HepG2 (cell line): ENCODE data around the gene PRPSAP1. TPM values are rescaled to one million over a fixed set of nuclear protein-coding genes. Genes with fewer than 3 reads are reported as not detected.
A peak's percentile ranks its signal among the peaks of the same experiment; 100 is the strongest.

ENCODE experiments used
- DNMT1 ChIP-seq: sonication (generic); formaldehyde crosslinking; IDR thresholded peaks from 2 replicates; pipeline ENCODE4 v1.5.1; 2020; ENCODE audit warnings: mild to moderate bottlenecking, missing genetic modification reagents
- HNF1A ChIP-seq, 2 experiments: sonication (generic) in 1 of 2; formaldehyde crosslinking in 1 of 2; IDR thresholded peaks; 2 replicates each; pipeline versions ENCODE4 v1.4.0 to v1.6.1; 2016 to 2020; ENCODE audit warnings: borderline replicate concordance in 1 of 2, low read depth in 1 of 2, mild to moderate bottlenecking in 1 of 2, missing genetic modification reagents in 1 of 2
- IRF2 ChIP-seq: IDR thresholded peaks from 2 replicates; pipeline ENCODE4 v1.6.1; 2018; ENCODE audit warnings: missing genetic modification reagents, missing compliant biosample characterization
- JARID2 ChIP-seq: sonication (generic); formaldehyde crosslinking; IDR thresholded peaks from 2 replicates; pipeline ENCODE4 v1.8.1; 2023; ENCODE audit warnings: missing genetic modification reagents, inconsistent platforms; ENCODE audit not compliant: insufficient replicate concordance
- NFKB2 ChIP-seq: sonication (generic); formaldehyde crosslinking; IDR thresholded peaks from 2 replicates; pipeline ENCODE4 v1.4.0; 2020; ENCODE audit warnings: missing genetic modification reagents, borderline replicate concordance
- RELA ChIP-seq: sonication (generic); formaldehyde crosslinking; IDR thresholded peaks from 2 replicates; pipeline ENCODE4 v1.4.0; 2020; ENCODE audit warnings: missing genetic modification reagents
- SIN3A ChIP-seq: IDR thresholded peaks from 2 replicates; pipeline ENCODE4 v1.6.1; 2011; ENCODE audit warnings: low read depth, mild to moderate bottlenecking, control low read depth, low read length, borderline replicate concordance
- TEAD3 ChIP-seq: optimal IDR thresholded peaks from 2 replicates; pipeline ENCODE3; 2016; ENCODE audit warnings: borderline replicate concordance
- XBP1 ChIP-seq: sonication (generic); formaldehyde crosslinking; IDR thresholded peaks from 2 replicates; pipeline ENCODE4 v1.5.0; 2020; ENCODE audit warnings: missing genetic modification reagents
- XRCC5 ChIP-seq: fragments of 200-400 bp; formaldehyde crosslinking; optimal IDR thresholded peaks from 2 replicates; pipeline ENCODE3; 2017; ENCODE audit warnings: mild to moderate bottlenecking, low read length
- ZBTB43 ChIP-seq: sonication (generic); formaldehyde crosslinking; conservative IDR thresholded peaks from 2 replicates; pipeline ENCODE4 v1.4.0; 2020; ENCODE audit warnings: missing genetic modification reagents
- ZFP91 ChIP-seq: sonication (generic); formaldehyde crosslinking; IDR thresholded peaks from 2 replicates; pipeline ENCODE4 v1.9.0; 2022; ENCODE audit warnings: missing genetic modification reagents, mild to moderate bottlenecking, borderline replicate concordance
- ZKSCAN5 ChIP-seq: sonication (generic); formaldehyde crosslinking; IDR thresholded peaks from 2 replicates; pipeline ENCODE4 v1.5.1; 2020; ENCODE audit warnings: mild to moderate bottlenecking, missing genetic modification reagents
- ZNF143 ChIP-seq: sonication (generic); formaldehyde crosslinking; IDR thresholded peaks from 2 replicates; pipeline ENCODE4 v1.4.0; 2020; ENCODE audit warnings: missing genetic modification reagents
- ZNF574 ChIP-seq: sonication (generic); formaldehyde crosslinking; IDR thresholded peaks from 2 replicates; pipeline ENCODE4 v1.4.0; 2020; ENCODE audit warnings: missing genetic modification reagents
- ZNF660 ChIP-seq: sonication (generic); formaldehyde crosslinking; IDR thresholded peaks from 2 replicates; pipeline ENCODE4 v1.5.1; 2020; ENCODE audit warnings: mild to moderate bottlenecking, low read depth, missing genetic modification reagents, borderline replicate concordance
- ZNF7 ChIP-seq: IDR thresholded peaks from 2 replicates; pipeline ENCODE4 v1.6.1; 2016; ENCODE audit warnings: missing biosample characterization, missing genetic modification reagents
- polyA plus RNA-seq, 8 experiments: library from polyadenylated mRNA; depleted of rRNA in 3 of 8; stranded (reverse) in 7 of 8; unstranded in 1 of 8; fragments of >200 nt; fragmentation: Illumina TruSeq in 4 of 8; extraction: Trizol in 4 of 8; gene quantifications; 2 replicates each; pipeline versions ENCODE4 v1.2.1 to v1.2.3, GENCODE V29; 2011 to 2016; ENCODE audit warnings: low read depth in 4 of 8, missing spikeins in 1 of 8, mixed read lengths in 1 of 8; ENCODE audit not compliant: insufficient read depth in 1 of 8
- total RNA-seq, 5 experiments: library from RNA; depleted of rRNA; stranded (reverse); fragments of >200 nt; fragmentation: Illumina TruSeq; extraction: Trizol; gene quantifications; 2 replicates each; pipeline ENCODE4 v1.2.3, GENCODE V29; 2016; ENCODE audit warnings: low read depth in 1 of 5

The PRPSAP1 gene
- total and polyA plus RNA-seq, 2 of the 13 experiments (the other 11 are each of a cell fraction or from before 2014, with no cell fraction given): 91.1 to 314 TPM

- no peak for TF ChIP-seq HNF1A (IDR thresholded peaks at IDR 0.05; ENCODE audit: low read depth)
- TF ChIP-seq HNF1A (CRISPR knock-in tag; IDR thresholded peaks at IDR 0.05; ENCODE audit: borderline replicate concordance): no peak
- peak; percentile 78; the same call in 1 of the 2 replicates for TF ChIP-seq NFKB2
- TF ChIP-seq ZNF7: no peak
- no peak for TF ChIP-seq DNMT1 (CRISPR knock-in tag)
- TF ChIP-seq JARID2 (CRISPR knock-in tag): peak; percentile 70
- peak; percentile 67 for TF ChIP-seq ZBTB43
- TF ChIP-seq XRCC5: peak; percentile 72
- peak; percentile 57; the same call in 1 of the 2 replicates for TF ChIP-seq ZFP91
- TF ChIP-seq ZKSCAN5: no peak
- TF ChIP-seq XBP1: peak; percentile 41; the same call in 1 of the 2 replicates
- no peak for TF ChIP-seq ZNF660 (CRISPR knock-in tag)
- TF ChIP-seq TEAD3 (CRISPR knock-in tag): peak; percentile 96
- TF ChIP-seq RELA: 0 out of 2 replicates have a peak, but pooled peaks have one; percentile 41
- TF ChIP-seq ZNF143: peak; percentile 68
- TF ChIP-seq IRF2: 0 out of 2 replicates have a peak, but pooled peaks have one; percentile 34
- TF ChIP-seq ZNF574 (CRISPR knock-in tag): peak; percentile 44; the same call in 1 of the 2 replicates
- no peak for TF ChIP-seq SIN3A
Measured at GRCh38 chr17:76278952-76279741, 74.6 kb downstream of the PRPSAP1 start (continued).
